Measurements from ENCODE around the gene ABTB1. TPM values are rescaled to one million over a fixed set of nuclear protein-coding genes. Genes with fewer than 3 reads are reported as not detected.

The ABTB1 gene
- total and polyA plus RNA-seq, 4 donors, result 28.7 to 263 (median 62.6) TPM

DNA sequence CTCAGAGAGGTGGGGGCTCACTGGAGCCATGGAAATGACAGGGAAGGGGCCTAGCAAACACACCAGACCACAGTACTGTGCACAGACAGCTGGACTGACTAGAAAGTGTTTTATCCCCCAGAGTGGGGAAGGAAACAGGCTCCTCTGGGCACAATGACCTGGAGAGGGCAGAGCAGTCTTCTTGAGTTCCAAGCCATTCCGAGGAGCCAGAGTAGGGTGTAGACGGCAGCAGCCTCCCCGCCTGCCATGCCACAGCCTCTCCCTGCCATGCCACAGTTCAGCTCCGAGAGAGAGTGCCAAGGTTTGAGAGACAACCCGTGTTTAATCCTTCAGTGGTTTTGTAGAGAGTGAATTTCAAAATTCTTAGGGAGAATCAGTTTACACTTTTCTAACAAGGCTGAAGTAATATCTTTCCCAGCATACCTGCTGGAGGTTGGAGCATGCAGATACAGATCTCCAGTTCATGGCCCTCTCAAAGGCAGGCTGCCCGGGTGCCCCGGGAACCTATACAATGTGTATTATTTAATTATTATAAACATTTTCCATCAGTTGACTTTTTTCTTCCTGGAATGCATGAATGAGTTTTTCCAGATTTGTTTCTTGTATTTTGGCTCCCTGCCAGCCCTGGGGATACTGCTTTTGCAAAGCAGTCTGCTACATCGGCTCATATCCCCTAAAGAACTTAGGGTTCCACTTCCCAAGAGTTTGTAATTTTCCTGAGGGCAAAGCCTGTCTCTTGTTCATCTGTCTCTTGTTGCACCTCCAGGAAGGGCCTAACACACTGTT lies 40.5 kb upstream of the ABTB1 start:
- no peaks in the 10 kb centered on the region for H3K4me1 ChIP-seq (ENCODE audit: control insufficient read depth in 1 of 2, insufficient read depth in 2 of 2, low read length in 2 of 2)
- ATAC-seq (ENCODE audit: low FRiP score), result no peak
- no peak overlapping the region for H3K27ac ChIP-seq (ENCODE audit: low read depth in 1 of 2, low read length in 2 of 2)
- intact Hi-C loops (cut with DNase I), result no loop called here
- H3K9me3 ChIP-seq (ENCODE audit: control insufficient read depth, low read length), result no peaks in the 10 kb centered on the region
- peak in 1 of 2 donors; percentile 30 for DNase-seq
- H3K36me3 ChIP-seq (ENCODE audit: control insufficient read depth in 1 of 2, insufficient read depth in 2 of 2, low read length in 1 of 2), result no peaks in the 10 kb centered on the region
- no peaks in the 10 kb centered on the region for H3K27me3 ChIP-seq (ENCODE audit: control insufficient read depth in 1 of 2, insufficient read depth in 2 of 2, low read length in 1 of 2)
- 74 to 83% methylated on average over 8 of the region's 8 CpGs for WGBS, 2 donors
- H3K4me3 ChIP-seq (ENCODE audit: low read length in 2 of 2), result no peak overlapping the region

DNA sequence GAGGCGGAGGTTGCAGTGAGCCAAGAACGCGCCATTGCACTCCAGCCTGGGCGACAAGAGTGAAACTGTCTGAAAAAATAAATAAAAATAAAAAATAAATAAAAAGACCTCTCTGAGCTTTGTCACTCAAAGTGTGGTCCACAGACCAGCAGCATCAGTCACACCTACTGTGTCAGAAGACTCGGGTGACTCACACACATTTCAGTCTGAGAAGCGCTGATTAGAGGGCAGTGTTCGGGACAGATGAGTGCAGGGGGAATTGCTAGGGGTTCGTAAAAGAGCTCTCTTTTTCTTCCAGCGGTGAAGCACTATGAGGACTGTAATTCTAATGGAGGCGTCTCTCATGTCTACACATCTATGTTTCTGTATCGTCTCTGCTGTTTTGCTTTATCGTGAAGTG lies 38.1 kb upstream of the ABTB1 start:
- intact Hi-C loops (cut with DNase I), result no loop called here
- ATAC-seq (ENCODE audit: low FRiP score) (no peak), DNase-seq (peak in 1 of 2 donors; percentile 6)
- H3K27ac ChIP-seq (ENCODE audit: low read depth in 1 of 2, low read length in 2 of 2), result no peak overlapping the region
- no peaks in the 10 kb centered on the region for H3K9me3 ChIP-seq (ENCODE audit: control insufficient read depth, low read length)
- no peak overlapping the region for H3K4me3 ChIP-seq (ENCODE audit: low read length in 2 of 2)
- WGBS, 2 donors, result 92 to 94% methylated on average over 12 of the region's 12 CpGs
- H3K4me1 ChIP-seq (ENCODE audit: control insufficient read depth in 1 of 2, insufficient read depth in 2 of 2, low read length in 2 of 2), result no peaks in the 10 kb centered on the region
- H3K27me3 ChIP-seq (ENCODE audit: control insufficient read depth in 1 of 2, insufficient read depth in 2 of 2, low read length in 1 of 2), result peaks cover 0 to 2% of the 10 kb centered on the region in 2 donors
- no peaks in the 10 kb centered on the region for H3K36me3 ChIP-seq (ENCODE audit: control insufficient read depth in 1 of 2, insufficient read depth in 2 of 2, low read length in 1 of 2)

DNA sequence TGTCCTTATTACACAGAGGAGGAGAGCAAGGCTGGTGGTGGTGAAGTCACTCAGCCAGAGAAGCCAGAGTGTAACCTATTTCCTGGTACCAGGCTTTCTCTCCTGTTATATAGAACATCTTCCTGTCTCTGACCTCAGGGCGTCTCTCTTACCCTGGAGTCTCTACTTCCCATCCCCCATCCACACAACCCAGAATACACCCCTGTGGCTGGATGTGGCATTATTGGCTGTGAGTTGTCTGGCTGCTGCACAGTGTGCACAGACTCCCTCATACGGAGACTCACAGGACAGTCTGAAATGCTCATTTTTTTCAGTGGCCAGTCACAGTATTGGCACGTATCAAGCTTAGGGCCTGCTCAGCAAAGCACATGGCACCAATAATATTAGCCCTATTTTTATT lies 35.2 kb upstream of the ABTB1 start:
- 57 to 72% methylated on average over 3 of the region's 3 CpGs for WGBS, 2 donors
- Histone ChIP-seq H3K27ac (ENCODE audit: low read depth in 1 of 2, low read length in 2 of 2) (no peak overlapping the region), H3K4me3 (ENCODE audit: low read length in 2 of 2) (no peak overlapping the region), H3K4me1 (ENCODE audit: control insufficient read depth in 1 of 2, insufficient read depth in 2 of 2, low read length in 2 of 2) (no peaks in the 10 kb centered on the region), H3K9me3 (ENCODE audit: control insufficient read depth, low read length) (no peaks in the 10 kb centered on the region), H3K27me3 (ENCODE audit: control insufficient read depth in 1 of 2, insufficient read depth in 2 of 2, low read length in 1 of 2) (peaks cover 0 to 2% of the 10 kb centered on the region in 2 donors), H3K36me3 (ENCODE audit: control insufficient read depth in 1 of 2, insufficient read depth in 2 of 2, low read length in 1 of 2) (no peaks in the 10 kb centered on the region)
- intact Hi-C loops (cut with DNase I), result no loop called here
- DNase-seq (peak in 1 of 2 donors; percentile 0), ATAC-seq (ENCODE audit: low FRiP score) (no peak)

DNA sequence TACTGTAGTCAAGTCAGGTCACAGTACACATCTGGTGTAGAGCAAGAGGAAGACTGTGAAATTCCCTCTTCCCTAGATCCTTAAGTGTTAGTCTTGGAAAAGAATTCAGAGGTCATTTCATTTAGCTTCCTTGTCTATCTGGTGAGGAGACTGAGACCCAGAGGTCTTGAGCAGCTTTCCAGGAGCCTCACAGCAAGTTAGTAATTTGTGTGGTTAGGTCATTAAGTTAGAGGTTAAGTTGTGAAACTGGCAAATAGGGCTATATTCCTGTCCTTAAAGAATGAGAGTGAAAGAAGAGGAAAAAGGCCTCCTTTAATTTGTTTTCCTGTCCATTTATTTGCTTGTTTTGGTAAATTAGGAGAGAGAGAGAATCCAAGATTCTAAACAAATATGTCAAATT lies 34.8 kb upstream of the ABTB1 start:
- DNase-seq (no peak), ATAC-seq (ENCODE audit: low FRiP score) (no peak)
- Histone ChIP-seq H3K27ac (ENCODE audit: low read depth in 1 of 2, low read length in 2 of 2) (no peak overlapping the region), H3K4me1 (ENCODE audit: control insufficient read depth in 1 of 2, insufficient read depth in 2 of 2, low read length in 2 of 2) (no peaks in the 10 kb centered on the region), H3K27me3 (ENCODE audit: control insufficient read depth in 1 of 2, insufficient read depth in 2 of 2, low read length in 1 of 2) (peaks cover 0 to 2% of the 10 kb centered on the region in 2 donors), H3K9me3 (ENCODE audit: control insufficient read depth, low read length) (no peaks in the 10 kb centered on the region), H3K36me3 (ENCODE audit: control insufficient read depth in 1 of 2, insufficient read depth in 2 of 2, low read length in 1 of 2) (no peaks in the 10 kb centered on the region), H3K4me3 (ENCODE audit: low read length in 2 of 2) (no peak overlapping the region)
- intact Hi-C loops (cut with DNase I), result no loop called here

DNA sequence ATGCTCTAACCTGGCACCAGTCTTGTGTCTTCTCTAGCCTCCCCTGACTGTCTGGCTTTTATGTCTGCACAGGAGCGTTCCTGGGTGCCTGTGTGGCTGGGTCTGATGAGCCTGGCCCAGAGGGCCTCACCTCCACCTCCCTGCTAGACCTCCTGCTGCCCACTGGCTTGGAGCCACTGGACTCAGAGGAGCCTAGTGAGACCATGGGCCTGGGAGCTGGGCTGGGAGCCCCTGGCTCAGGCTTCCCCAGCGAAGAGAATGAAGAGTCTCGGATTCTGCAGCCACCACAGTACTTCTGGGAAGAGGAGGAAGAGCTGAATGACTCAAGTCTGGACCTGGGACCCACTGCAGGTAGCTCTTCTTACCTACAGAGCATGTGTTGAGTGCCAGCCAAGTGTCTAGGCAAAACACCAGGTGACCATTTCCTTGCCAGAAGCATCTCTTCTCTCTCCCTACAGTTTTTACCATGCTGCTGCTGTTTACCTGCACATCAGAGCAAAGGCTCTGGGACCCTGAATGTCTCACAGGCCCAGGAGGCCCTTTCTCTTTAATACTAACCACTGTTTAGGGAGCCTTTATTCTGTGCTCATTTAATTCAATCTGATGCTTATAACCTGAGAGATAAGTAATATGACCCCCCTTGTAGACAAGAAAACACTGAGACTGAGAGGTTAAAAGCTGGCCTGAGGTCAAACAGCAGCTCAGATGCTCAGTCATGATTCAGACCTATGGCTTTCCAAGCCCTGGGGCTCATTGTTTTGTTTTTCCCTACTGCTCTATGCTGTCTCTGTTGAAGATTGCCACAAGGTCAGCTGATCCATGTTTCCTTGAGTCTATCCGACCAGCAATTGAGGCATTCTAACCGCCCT lies 33.3 kb upstream of the ABTB1 start:
- no peak overlapping the region for H3K4me3 ChIP-seq (ENCODE audit: low read length in 2 of 2)
- H3K36me3 ChIP-seq (ENCODE audit: control insufficient read depth in 1 of 2, insufficient read depth in 2 of 2, low read length in 1 of 2), result no peaks in the 10 kb centered on the region
- ATAC-seq (ENCODE audit: low FRiP score) (no peak), DNase-seq (peak in 1 of 2 donors; percentile 59)
- peaks cover 0 to 2% of the 10 kb centered on the region in 2 donors for H3K27me3 ChIP-seq (ENCODE audit: control insufficient read depth in 1 of 2, insufficient read depth in 2 of 2, low read length in 1 of 2)
- no peaks in the 10 kb centered on the region for H3K4me1 ChIP-seq (ENCODE audit: control insufficient read depth in 1 of 2, insufficient read depth in 2 of 2, low read length in 2 of 2)
- H3K27ac ChIP-seq (ENCODE audit: low read depth in 1 of 2, low read length in 2 of 2), result no peak overlapping the region
- no peaks in the 10 kb centered on the region for H3K9me3 ChIP-seq (ENCODE audit: control insufficient read depth, low read length)
- intact Hi-C loops (cut with DNase I), result no loop called here
- WGBS, 2 donors, result 88 to 95% methylated on average over 5 of the region's 5 CpGs

DNA sequence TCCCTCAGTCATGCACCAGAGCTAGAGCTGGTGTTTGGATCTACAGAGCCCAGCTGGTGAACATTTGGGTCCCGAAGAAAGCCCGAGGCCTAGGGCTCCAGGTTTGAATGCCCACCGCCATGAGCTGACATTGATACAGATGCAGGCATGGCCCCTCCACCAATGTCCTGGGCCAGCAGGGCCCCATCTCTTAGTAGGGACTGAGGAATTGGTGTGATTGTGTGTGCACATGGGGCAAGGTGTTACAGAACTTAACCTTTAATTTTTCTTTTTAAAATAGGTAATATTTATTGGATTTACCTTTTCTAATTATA lies 32.8 kb upstream of the ABTB1 start:
- WGBS, 2 donors, result 97% methylated on average over 3 of the region's 3 CpGs
- peak in 1 of 2 donors; percentile 59 for DNase-seq
- intact Hi-C loops (cut with DNase I), result no loop called here

DNA sequence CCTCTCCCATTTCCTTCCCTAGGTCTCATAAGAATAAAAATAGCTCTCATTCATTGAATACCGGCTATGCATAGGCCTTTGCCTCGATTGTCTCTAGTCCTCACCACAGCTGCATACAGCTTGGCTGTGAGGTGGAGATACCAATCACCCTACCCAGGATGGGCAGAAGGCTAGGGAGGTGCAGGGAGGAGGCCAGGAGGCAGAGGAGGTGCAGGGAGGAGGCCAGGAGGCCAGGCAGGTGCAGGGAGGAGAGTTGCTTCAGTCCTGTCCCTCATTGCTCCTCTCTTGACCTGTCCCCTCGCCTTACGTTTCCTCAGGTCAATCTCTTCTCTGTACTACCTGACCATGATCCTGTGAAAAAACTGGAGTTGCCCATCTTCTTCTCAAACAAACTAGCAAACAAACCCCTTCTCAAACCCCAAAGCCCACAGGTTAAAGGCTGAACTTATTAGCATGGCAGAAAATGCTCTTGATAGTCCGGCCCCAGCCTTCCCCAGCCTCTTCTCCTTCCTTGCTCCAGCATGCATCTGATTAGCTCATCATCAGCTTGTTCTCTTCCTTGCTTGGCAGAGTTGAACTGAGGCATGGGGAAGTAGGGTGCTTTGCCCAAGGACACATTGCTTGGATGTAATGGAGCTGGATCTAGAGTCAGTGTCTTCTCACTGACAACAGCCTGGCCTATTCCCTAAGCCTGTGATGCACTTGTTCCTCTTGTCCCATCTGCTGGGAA lies 27.9 kb upstream of the ABTB1 start:
- Histone ChIP-seq H3K27ac (ENCODE audit: low read depth in 1 of 2, low read length in 2 of 2) (no peak overlapping the region), H3K27me3 (ENCODE audit: control insufficient read depth in 1 of 2, insufficient read depth in 2 of 2, low read length in 1 of 2) (no peaks in the 10 kb centered on the region), H3K4me1 (ENCODE audit: control insufficient read depth in 1 of 2, insufficient read depth in 2 of 2, low read length in 2 of 2) (no peaks in the 10 kb centered on the region), H3K4me3 (ENCODE audit: low read length in 2 of 2) (no peak overlapping the region), H3K9me3 (ENCODE audit: control insufficient read depth, low read length) (no peaks in the 10 kb centered on the region), H3K36me3 (ENCODE audit: control insufficient read depth in 1 of 2, insufficient read depth in 2 of 2, low read length in 1 of 2) (peaks cover 0 to 1% of the 10 kb centered on the region in 2 donors)
- ATAC-seq (ENCODE audit: low FRiP score) (no peak), DNase-seq (peak in 1 of 2 donors; percentile 19)
- intact Hi-C loops (cut with DNase I), result no loop called here
- 89 to 90% methylated on average over 5 of the region's 5 CpGs for whole genome bisulfite sequencing, 2 donors

More for the DNA sequence above, 32.8 kb upstream of the ABTB1 start:
- no peak overlapping the region for H3K27ac ChIP-seq (ENCODE audit: low read depth in 1 of 2, low read length in 2 of 2)
- no peaks in the 10 kb centered on the region for H3K9me3 ChIP-seq (ENCODE audit: control insufficient read depth, low read length)
- peaks cover 0 to 2% of the 10 kb centered on the region in 2 donors for H3K27me3 ChIP-seq (ENCODE audit: control insufficient read depth in 1 of 2, insufficient read depth in 2 of 2, low read length in 1 of 2)
- ATAC-seq (ENCODE audit: low FRiP score), result no peak
- no peak overlapping the region for H3K4me3 ChIP-seq (ENCODE audit: low read length in 2 of 2)
- H3K4me1 ChIP-seq (ENCODE audit: control insufficient read depth in 1 of 2, insufficient read depth in 2 of 2, low read length in 2 of 2), result no peaks in the 10 kb centered on the region
- H3K36me3 ChIP-seq (ENCODE audit: control insufficient read depth in 1 of 2, insufficient read depth in 2 of 2, low read length in 1 of 2), result peaks cover 0 to 1% of the 10 kb centered on the region in 2 donors

DNA sequence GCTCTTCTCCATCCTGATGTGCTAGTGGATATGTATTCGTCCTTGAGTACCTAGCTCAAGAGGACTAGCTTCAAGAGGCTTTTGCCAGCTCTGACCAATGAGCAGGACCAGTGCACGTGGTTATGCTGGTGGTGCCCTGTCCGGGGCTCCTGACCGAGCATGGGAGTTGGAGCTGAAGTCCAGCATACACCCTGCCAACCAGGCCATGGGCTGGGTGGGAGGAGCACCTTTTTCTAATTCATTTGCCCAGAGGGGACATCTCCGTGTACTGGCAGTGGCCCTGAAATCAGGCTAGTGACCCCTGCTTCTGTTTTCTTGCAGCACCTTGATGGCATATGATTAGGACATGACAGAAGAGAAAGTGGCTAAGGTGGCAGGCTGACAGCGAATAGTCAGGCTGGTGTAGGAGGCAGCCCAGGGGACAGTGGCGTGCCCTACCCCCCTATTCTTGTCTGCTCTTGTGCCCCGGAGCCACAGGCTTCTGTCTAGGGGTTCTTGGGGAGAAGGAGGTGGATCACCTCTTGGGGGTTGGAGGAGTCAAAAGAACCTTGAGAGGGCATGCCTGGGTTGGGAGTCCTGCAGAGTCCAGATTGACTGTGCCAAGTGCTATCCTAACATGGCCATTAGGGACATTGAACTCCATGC lies 27.3 kb upstream of the ABTB1 start:
- Histone ChIP-seq H3K27me3 (ENCODE audit: control insufficient read depth in 1 of 2, insufficient read depth in 2 of 2, low read length in 1 of 2) (no peaks in the 10 kb centered on the region), H3K36me3 (ENCODE audit: control insufficient read depth in 1 of 2, insufficient read depth in 2 of 2, low read length in 1 of 2) (peaks cover 0 to 1% of the 10 kb centered on the region in 2 donors), H3K4me3 (ENCODE audit: low read length in 2 of 2) (no peak overlapping the region), H3K9me3 (ENCODE audit: control insufficient read depth, low read length) (no peaks in the 10 kb centered on the region), H3K4me1 (ENCODE audit: control insufficient read depth in 1 of 2, insufficient read depth in 2 of 2, low read length in 2 of 2) (no peaks in the 10 kb centered on the region), H3K27ac (ENCODE audit: low read depth in 1 of 2, low read length in 2 of 2) (no peak overlapping the region)
- peak; percentile 29 for ATAC-seq (ENCODE audit: low FRiP score)
- 94 to 96% methylated on average over 8 of the region's 8 CpGs for WGBS, 2 donors
- DNase-seq, result peak in 1 of 2 donors; percentile 56
- intact Hi-C loops (cut with DNase I), result no loop called here

Measured in aorta (tissue), 5 donors.